ENCODE data around the gene MALRD1.

MALRD1 gene

GRCh38 chr10:19221216-19221615, 172.6 kb downstream of the MALRD1 start:
- DNase-seq (ENCODE audit: low read depth, low spot score): no peak

GRCh38 chr10:19226025-19226424, 177.4 kb downstream of the MALRD1 start:
- no peak for DNase-seq (ENCODE audit: low read depth, low spot score)

GRCh38 chr10:19231034-19231433, 182.4 kb downstream of the MALRD1 start:
- DNase-seq (ENCODE audit: low read depth, low spot score): no peak

GRCh38 chr10:19245889-19246752, 197.5 kb downstream of the MALRD1 start:
- DNase-seq (ENCODE audit: low read depth, low spot score): no peak

- no peak for DNase-seq (ENCODE audit: low read depth, low spot score)
Measured at GRCh38 chr10:19247843-19248242, 199.2 kb downstream of the MALRD1 start.

GRCh38 chr10:19250546-19250945, 201.9 kb downstream of the MALRD1 start:
- DNase-seq (ENCODE audit: low read depth, low spot score): no peak

- no peak for DNase-seq (ENCODE audit: low read depth, low spot score)
Measured at GRCh38 chr10:19252531-19252930, 203.9 kb downstream of the MALRD1 start.

- no peak for DNase-seq (ENCODE audit: low read depth, low spot score)
Measured at GRCh38 chr10:19256331-19256730, 207.7 kb downstream of the MALRD1 start.

GRCh38 chr10:19263262-19263661, 214.7 kb downstream of the MALRD1 start:
- DNase-seq (ENCODE audit: low read depth, low spot score): no peak

GRCh38 chr10:19283285-19283684, 234.7 kb downstream of the MALRD1 start:
- no peak for DNase-seq (ENCODE audit: low read depth, low spot score)

- DNase-seq (ENCODE audit: low read depth, low spot score): no peak
Measured at GRCh38 chr10:19283786-19284185, 235.2 kb downstream of the MALRD1 start.

GRCh38 chr10:19290770-19291169, 242.2 kb downstream of the MALRD1 start:
- DNase-seq (ENCODE audit: low read depth, low spot score): no peak

- no peak for DNase-seq (ENCODE audit: low read depth, low spot score)
Measured at GRCh38 chr10:19294233-19294632, 245.6 kb downstream of the MALRD1 start.

- DNase-seq (ENCODE audit: low read depth, low spot score): no peak
Measured at GRCh38 chr10:19299645-19300044, 251.0 kb downstream of the MALRD1 start.

- DNase-seq (ENCODE audit: low read depth, low spot score): no peak
Measured at GRCh38 chr10:19302117-19302516, 253.5 kb downstream of the MALRD1 start.

GRCh38 chr10:19310066-19310465, 261.5 kb downstream of the MALRD1 start:
- no peak for DNase-seq (ENCODE audit: low read depth, low spot score)

- no peak for DNase-seq (ENCODE audit: low read depth, low spot score)
Measured at GRCh38 chr10:19316204-19316870, 267.7 kb downstream of the MALRD1 start.

GRCh38 chr10:19317952-19318351, 269.4 kb downstream of the MALRD1 start:
- DNase-seq (ENCODE audit: low read depth, low spot score): no peak

GRCh38 chr10:19325581-19325980, 277.0 kb downstream of the MALRD1 start:
- DNase-seq (ENCODE audit: low read depth, low spot score): no peak

GRCh38 chr10:19328582-19328981, 280.0 kb downstream of the MALRD1 start:
- DNase-seq (ENCODE audit: low read depth, low spot score): no peak

- no peak for DNase-seq (ENCODE audit: low read depth, low spot score)
Measured at GRCh38 chr10:19329475-19329874, 280.9 kb downstream of the MALRD1 start.

GRCh38 chr10:19332304-19332703, 283.7 kb downstream of the MALRD1 start:
- no peak for DNase-seq (ENCODE audit: low read depth, low spot score)

GRCh38 chr10:19333631-19334030, 285.0 kb downstream of the MALRD1 start:
- no peak for DNase-seq (ENCODE audit: low read depth, low spot score)

Measured in smooth muscle cell of the brain vasculature (primary cell).